ENCODE measurements around the gene DHX57. TPM values are rescaled to one million over a fixed set of nuclear protein-coding genes. Genes with fewer than 3 reads are reported as not detected.
"Not testable (repeated sequence)": the region's sequence is repeated elsewhere in the genome, so short reads cannot be mapped to it uniquely, and the experiment has no call there.

Gene DHX57
- total RNA-seq, 1 donor from 2014 or later, result 25.2 TPM

DNA sequence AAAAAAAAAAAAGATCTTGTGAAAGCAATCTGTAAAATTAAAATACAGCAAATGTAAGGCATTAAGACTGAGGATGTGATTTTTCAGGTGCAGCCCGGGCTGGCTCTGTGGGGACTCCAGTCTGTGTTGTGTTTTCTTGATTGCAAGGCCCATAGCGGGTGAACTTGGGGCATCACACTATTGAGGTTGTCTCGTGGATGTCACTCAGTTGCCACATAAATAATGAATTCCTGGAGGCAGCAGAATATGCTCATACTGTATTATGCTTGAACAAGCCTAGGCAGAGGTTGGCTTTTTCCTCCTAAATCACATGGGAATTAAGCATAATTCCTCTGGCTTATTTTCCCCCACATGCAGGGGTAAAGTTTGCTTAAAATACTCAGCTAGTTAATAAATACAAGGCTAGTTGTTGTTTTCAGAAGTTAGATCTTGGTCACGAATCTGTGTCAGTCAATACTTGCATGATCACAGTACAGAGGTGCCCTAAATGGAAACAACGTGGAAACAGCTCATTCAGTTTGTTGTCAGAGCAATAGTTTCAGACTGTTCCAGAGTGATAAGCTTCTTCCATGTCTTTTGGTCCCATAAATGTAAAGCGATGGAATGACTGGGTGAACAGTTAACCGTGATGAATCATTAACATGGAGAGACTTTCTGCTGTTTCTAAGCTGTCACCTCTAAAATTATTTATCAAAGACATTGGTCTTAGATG is 81.3 kb downstream of the DHX57 start:
- no peak for DNase-seq

GRCh38 chr2:38793511-38793910 is 82.2 kb downstream of the DHX57 start:
- DNase-seq, result no peak

DNA sequence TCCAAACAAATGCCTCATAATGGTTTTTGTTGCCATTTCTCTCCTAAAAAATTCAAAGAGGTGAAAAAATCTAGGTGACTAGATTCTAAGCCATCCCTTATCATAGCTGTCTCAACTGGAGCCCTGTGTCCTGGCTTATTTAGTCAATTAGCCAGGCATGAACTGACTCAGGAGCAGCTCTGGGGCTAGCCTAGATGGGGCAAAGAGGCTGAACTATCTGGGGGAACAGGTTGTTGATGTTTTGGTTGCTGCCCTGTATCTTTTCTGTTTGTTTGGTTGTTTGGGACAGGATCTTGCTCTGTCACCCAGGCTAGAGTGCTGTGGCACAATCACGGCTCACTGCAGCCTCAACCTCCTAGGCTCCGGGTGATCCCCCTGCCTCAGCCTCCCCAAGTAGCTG is 83.0 kb downstream of the DHX57 start:
- no peak for DNase-seq

GRCh38 chr2:38792321-38792720 is 83.4 kb downstream of the DHX57 start:
- DNase-seq, result not testable (repeated sequence)

- no peak for DNase-seq
Observed at GRCh38 chr2:38791744-38792143, 84.0 kb downstream of the DHX57 start.

DNA sequence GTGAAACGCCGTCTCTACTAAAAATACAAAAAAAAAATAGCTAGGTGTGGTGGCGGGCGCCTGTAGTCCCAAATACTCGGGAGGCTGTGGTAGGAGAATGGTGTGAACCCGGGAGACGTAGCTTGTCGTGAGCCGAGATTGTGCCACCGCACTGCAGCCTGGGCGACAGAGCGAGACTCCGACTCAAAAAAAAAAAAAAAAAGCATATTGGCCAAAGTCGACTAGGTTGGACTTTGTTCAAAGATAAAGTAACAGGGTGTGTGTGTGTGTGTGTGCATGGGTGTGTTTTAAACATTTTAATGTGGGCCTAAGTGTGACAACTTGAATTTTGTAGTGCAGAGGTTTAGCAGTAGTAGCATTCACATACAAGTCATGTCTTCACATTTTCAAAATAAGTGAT is 86.0 kb downstream of the DHX57 start:
- no peak for DNase-seq

GRCh38 chr2:38788306-38788705 is 87.4 kb downstream of the DHX57 start:
- DNase-seq, result no peak

DNA sequence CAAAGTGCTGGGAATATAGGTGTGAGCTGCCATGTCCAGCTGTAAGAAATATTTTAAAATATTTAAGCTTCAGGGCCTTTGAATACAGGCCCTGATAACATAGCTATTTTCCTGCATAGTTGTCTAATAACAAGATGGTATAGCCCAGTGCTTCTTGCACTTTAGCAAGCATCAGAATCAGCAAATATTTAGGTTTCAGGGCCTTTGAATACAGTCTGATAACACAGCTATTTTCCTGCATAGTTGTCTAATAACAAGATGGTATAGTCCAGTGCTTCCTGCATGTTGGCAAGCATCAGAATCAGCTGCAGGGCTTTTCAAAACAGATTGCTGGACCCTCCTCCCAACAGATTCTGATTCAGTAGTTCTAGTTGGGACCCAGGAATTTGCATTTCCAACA is 92.1 kb downstream of the DHX57 start:
- no peak for DNase-seq

GRCh38 chr2:38778687-38779082 is 97.0 kb downstream of the DHX57 start:
- DNase-seq, result no peak

DNA sequence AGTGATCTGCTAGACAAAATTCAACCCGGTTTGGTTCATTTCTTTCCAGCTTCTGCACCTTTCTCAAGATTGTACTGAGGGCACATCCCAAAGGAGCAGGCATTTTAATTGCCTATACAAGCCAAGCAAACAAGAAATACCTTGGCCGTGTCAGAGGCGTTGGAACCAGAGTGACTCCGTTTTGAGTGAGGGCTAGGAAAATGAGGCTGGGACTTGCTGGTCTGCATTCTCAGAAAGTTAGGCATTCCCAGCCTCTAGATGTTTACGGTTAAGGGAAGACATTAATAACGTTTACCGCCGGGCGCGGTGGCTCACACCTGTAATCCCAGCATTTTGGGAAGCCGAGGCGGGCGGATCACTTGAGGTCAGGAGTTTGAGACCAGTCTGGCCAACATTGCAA is 99.2 kb downstream of the DHX57 start:
- no peak for DNase-seq

DNA sequence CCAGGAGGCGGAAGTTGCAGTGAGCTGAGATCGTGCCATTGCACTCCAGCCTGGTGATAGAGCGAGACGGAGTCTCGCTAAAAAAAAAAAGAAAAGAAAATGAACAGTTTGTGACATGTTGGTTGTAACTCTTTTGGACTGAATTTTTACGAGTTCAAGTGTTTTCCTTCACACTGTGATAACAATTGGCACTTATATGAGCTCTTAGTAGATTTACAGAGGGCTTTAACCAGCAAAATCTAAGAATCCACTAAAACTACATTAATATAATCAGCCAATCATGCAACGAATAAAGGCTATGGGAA is 99.9 kb downstream of the DHX57 start:
- DNase-seq, result no peak

- DNase-seq, result no peak
Observed at GRCh38 chr2:38775097-38775920, 100.4 kb downstream of the DHX57 start.

GRCh38 chr2:38771632-38772031 is 104.1 kb downstream of the DHX57 start:
- DNase-seq, result peak; percentile 15

- no peak for DNase-seq
Observed at GRCh38 chr2:38765551-38765950, 110.2 kb downstream of the DHX57 start.

DNA sequence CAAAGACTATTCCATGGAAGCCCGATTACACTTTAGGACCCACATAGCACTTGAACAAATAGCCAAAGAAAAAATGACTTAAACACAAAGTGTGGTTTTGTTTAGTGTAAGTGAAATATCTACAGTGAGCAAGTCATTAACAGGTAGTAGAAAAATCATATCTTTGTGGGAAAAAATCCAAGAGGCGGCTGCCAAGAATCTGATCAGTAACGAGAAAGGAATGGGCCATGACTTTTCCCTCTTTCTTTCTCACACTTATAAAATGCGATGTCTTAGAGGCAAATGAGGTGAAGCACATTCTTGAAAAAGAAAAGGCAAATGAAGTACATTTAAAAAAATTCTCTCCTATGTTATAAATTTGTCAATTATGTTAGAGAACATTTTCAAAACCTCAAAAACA is 110.6 kb downstream of the DHX57 start:
- DNase-seq, result no peak

DNA sequence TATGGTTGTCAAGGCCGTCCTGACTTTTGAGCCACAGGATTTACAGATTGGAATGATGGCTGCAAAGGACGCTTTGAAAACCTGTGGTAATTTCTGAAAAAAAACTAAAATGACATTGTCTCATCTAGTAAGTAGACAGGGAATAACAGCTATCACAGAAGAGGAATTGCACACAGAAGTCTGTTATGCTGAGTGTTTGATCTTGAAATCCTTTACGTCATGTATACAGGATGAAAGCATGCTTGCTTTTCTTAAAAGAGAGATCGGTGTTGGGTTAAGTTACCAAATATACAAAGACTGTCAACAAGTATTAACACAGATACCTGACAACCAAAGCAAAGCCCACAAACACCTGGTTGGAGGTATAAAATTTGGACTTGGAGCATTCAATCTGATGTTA is 112.0 kb downstream of the DHX57 start:
- no peak for DNase-seq

GRCh38 chr2:38763228-38763627 is 112.5 kb downstream of the DHX57 start:
- DNase-seq, result no peak

DNA sequence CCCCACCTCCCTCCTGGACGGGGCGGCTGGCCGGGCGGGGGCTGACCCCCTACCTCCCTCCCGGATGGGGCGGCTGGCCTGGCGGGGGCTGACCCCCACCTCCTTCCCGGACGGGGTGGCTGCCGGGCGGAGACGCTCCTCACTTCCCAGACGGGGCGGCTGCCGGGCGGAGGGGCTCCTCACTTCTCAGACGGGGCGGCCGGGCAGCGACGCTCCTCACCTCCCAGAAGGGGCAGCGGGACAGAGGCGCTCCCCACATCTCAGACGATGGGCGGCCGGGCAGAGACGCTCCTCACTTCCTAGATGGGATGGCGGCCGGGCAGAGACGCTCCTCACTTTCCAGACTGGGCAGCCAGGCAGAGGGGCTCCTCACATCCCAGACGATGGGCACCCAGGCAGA is 119.8 kb downstream of the DHX57 start:
- not testable (repeated sequence) for DNase-seq

- DNase-seq, result no peak
Observed at GRCh38 chr2:38754506-38754905, 121.2 kb downstream of the DHX57 start.

DNA sequence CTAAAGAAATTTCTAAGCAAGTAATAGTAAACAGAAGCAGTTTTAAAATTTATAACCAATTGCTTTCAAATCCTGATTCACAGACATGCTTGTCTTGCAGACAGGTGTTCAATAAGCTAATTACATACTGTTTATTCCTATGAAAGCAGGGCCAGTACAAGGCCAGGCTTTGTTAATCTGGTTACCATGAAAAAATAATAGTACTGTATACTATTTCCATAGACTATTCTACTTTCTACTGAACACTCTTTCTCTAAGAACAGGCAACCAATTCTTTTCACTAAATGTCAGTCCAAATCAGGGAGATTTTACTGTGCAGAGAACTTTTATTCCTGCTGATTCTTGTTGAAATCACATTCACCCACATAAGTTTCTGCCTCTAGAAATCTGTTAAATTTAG is 121.7 kb downstream of the DHX57 start:
- DNase-seq, result no peak

DNA sequence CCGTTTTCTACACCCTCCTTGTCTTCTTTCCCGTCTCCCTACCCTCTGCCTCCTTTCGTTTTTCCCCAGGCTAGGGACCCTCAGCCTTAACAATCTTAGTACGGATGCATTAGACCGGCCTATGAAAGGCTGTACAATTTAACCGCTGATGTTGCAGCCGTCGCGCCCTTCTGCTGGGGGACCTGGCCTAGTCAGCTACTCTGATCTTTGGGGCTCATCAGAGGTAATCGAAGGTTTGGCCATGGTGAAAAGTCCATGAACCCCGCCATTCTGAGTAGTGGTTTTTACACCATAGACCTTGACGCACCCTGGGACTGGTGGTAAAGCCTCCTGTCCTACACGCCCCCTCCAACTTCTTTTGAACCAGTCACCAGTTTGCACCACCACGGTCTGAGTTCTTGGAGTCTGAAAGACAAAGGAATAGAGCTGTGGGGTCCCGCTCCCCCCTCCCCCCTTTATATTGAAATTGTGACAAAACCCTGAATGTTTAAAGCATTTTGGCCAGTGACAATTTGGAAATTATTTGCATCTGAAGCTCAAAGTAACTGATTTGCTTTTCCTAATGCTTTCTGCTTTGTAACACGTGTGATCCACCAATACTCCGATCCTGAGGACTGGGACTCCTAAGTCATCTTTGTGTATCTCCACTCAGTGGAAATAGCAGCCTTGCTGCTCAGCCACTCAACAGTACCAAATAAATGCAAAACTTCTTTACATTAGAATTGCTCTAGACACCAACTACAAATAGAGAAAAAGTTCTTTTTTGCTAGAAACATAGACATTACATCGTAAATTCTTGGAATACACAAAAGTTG is 123.9 kb downstream of the DHX57 start:
- DNase-seq, result no peak

DNA sequence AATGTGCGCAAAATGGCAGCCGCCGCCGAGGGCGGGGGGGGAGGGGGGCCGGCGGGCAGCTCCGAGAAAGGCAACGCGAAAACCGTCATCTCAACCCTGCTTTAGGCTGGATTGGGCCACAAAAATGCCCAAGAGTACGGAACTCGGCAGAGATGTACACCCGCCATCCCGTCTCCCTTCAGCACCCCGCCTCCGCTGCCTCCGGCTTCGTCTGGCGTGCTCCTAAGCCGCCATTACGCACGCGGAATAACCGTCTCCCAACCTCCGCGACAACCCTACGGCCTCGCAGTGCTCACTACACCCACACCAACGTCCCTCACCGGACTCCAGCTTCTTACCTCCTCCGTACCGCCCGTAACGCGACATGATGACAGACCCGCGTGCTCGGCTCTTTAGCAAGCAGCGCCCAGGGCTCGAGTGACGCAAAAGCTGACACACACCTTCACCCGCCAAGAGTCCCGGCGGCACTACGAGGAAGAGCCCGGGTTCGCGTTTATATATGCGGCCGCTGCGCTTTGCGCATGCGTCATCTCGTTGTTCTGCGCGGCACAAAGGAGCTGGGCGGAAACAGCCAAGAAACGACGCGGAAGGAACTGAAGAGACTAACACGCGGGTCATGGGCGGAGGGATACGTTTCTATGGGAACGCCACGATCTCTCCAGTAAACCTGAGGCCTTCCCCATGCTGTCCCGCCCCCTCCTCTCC is 124.7 kb downstream of the DHX57 start, which contains the start of gene SRSF7:
Gene SRSF7, minus strand, starts transcription at position 471 of the 705 bp plus-strand sequence. Its CDS starts 105 bp downstream, at position 366.
- peak; percentile 99 for DNase-seq

Data from dermis blood vessel endothelial cell (primary cell).